Spleen (tissue), 7 donors: ENCODE results near the gene ELF1.

Source experiments
- POLR2A ChIP-seq, 3 donors: fragments of 450-650 bp; IDR thresholded peaks; one replicate each; pipeline ENCODE4 v1.5.1; 2017; ENCODE audit warnings: antibody characterized with exemption in 3 of 3, mild to moderate bottlenecking in 1 of 3
- POLR2AphosphoS5 ChIP-seq, 3 donors: sonication (generic); formaldehyde crosslinking; IDR thresholded peaks; one replicate each; pipeline ENCODE4 v1.5.1; 2017; ENCODE audit warnings: antibody characterized with exemption in 3 of 3
- TF ChIP-seq, protein P1 (sequence below), 11 experiments: fragments of 200-600 bp in 7 of 11; fragments of 450-650 bp in 4 of 11; sonication (generic) in 4 of 11; IDR thresholded peaks in 8 of 11; conservative IDR thresholded peaks in 3 of 11; 1 replicate in 7 of 11; 2 replicates in 4 of 11; pipeline versions ENCODE4 v1.4.0 to v1.8.0; 2016 to 2021; ENCODE audit warnings: antibody characterized with exemption in 11 of 11, inconsistent platforms in 4 of 11, mild to moderate bottlenecking in 1 of 11
- donor health status: DM: no; HTN: no; CAD: no; lungs with moderate emphysema.
- donor health status: DM: no; HTN: no; CAD: no.
- donor health status: DM: no; HTN: no; CAD: no.

DNA sequence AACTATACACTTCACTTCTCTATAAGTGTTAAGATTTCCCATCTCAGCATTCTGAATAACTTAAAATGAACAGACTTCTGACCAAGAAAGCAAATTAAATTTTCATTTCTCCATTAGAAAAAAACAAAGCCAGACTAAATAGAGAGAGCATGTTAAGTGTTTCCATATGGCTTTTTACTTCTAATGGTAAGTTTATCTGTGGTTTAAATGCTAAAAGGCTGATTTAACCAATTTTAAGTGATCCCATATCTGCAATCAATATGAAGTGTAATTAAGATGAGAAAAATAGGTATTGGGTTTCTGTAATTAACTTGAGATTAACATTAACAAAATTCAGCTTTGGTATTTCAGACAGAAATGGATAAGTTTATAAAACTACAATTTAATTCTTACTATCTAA, 107.8 kb downstream of the ELF1 start:
- TF ChIP-seq POLR2A (IDR thresholded peaks at IDR 0.05) (no peak), POLR2AphosphoS5 (IDR thresholded peaks at IDR 0.05) (no peak)
- TF ChIP-seq, protein P1, sequence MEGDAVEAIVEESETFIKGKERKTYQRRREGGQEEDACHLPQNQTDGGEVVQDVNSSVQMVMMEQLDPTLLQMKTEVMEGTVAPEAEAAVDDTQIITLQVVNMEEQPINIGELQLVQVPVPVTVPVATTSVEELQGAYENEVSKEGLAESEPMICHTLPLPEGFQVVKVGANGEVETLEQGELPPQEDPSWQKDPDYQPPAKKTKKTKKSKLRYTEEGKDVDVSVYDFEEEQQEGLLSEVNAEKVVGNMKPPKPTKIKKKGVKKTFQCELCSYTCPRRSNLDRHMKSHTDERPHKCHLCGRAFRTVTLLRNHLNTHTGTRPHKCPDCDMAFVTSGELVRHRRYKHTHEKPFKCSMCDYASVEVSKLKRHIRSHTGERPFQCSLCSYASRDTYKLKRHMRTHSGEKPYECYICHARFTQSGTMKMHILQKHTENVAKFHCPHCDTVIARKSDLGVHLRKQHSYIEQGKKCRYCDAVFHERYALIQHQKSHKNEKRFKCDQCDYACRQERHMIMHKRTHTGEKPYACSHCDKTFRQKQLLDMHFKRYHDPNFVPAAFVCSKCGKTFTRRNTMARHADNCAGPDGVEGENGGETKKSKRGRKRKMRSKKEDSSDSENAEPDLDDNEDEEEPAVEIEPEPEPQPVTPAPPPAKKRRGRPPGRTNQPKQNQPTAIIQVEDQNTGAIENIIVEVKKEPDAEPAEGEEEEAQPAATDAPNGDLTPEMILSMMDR (IDR thresholded peaks at IDR 0.05 in 8 of 11, conservative IDR thresholded peaks at IDR 0.05 in 3 of 11), result no peak
